ENCODE measurements around the gene ZNF575.

Gene ZNF575

DNA sequence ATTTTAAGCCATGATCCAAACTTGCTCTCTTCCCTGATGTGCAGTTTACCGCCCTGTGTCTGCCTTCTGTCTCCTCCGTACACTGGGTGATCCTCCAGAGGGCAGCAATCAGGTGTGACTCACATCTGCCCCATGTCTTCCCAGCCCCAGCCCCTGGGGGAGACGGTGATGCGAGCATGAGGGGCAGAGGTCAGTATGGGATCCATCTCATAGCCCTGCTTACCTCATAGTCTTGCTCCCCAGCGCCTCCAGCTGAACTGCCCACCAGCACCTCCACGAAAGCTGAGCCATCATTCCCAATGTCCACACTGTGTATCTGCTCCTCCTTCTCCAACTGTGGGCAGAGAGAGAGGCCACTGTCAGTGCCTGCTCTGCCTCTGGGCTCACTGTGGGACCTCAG, 27.7 kb downstream of the ZNF575 start:
- H3K36me3 ChIP-seq (ENCODE audit: control insufficient read depth, insufficient read depth, low read length): no peaks in the 10 kb centered on the region
- no peak overlapping the region for H3K4me3 ChIP-seq (ENCODE audit: low read depth, low read length)
- no peaks in the 10 kb centered on the region for H3K9me3 ChIP-seq (ENCODE audit: control insufficient read depth, low read length)
- no peak overlapping the region for H3K4me2 ChIP-seq (ENCODE audit: low read length)
- TF ChIP-seq, protein P1, sequence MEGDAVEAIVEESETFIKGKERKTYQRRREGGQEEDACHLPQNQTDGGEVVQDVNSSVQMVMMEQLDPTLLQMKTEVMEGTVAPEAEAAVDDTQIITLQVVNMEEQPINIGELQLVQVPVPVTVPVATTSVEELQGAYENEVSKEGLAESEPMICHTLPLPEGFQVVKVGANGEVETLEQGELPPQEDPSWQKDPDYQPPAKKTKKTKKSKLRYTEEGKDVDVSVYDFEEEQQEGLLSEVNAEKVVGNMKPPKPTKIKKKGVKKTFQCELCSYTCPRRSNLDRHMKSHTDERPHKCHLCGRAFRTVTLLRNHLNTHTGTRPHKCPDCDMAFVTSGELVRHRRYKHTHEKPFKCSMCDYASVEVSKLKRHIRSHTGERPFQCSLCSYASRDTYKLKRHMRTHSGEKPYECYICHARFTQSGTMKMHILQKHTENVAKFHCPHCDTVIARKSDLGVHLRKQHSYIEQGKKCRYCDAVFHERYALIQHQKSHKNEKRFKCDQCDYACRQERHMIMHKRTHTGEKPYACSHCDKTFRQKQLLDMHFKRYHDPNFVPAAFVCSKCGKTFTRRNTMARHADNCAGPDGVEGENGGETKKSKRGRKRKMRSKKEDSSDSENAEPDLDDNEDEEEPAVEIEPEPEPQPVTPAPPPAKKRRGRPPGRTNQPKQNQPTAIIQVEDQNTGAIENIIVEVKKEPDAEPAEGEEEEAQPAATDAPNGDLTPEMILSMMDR (IDR thresholded peaks at IDR 0.05): no peak
- H3K27me3 ChIP-seq (ENCODE audit: control insufficient read depth, insufficient read depth, low read length): no peaks in the 10 kb centered on the region
- no peak overlapping the region for H3K9ac ChIP-seq
- no peaks in the 10 kb centered on the region for H3K4me1 ChIP-seq
- H3K79me2 ChIP-seq: peaks cover 28% of the 10 kb centered on the region
- no peak overlapping the region for H2AFZ ChIP-seq
- no peak overlapping the region for H3K27ac ChIP-seq

DNA sequence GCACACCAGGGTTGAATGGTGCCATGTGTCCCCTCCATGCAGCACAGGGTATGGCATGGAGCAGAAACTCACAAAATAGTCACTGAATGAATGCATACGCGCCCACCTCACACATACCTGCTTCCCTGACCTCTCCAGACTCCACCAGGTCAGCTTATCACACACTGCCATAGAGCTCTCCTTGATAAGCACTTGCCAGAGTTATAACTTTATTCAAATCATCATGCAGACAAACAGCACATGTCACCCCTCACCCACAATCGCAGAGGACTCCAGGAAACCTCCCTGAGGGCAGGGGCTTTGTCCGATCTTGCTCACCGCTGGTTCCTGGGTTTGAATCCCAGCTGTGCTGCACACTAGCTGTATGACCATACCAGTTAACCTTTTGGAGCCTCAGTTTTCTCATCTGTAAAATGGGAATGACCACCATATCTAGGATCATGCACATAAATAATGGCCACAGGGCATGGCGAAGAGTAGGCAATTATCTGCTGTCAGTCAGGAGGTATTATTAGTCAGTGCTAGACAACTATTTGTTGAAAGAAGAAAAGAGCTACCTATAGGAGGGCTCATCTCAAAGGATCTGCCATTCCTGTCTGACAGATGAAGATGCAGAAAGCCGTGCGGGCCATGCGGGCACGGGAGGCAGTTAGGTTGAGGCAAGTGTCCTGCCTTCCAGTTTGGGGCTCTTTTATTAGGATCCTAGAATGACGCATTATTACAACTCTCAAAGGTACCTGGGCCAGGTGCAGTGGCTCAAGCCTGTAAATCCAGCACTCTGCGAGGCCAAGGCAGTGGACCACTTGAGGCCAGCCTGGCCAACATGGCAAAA, 28.4 kb downstream of the ZNF575 start:
- no peaks in the 10 kb centered on the region for H3K9me3 ChIP-seq (ENCODE audit: control insufficient read depth, low read length)
- no peak overlapping the region for H3K9ac ChIP-seq
- H3K4me2 ChIP-seq (ENCODE audit: low read length): no peak overlapping the region
- no peaks in the 10 kb centered on the region for H3K36me3 ChIP-seq (ENCODE audit: control insufficient read depth, insufficient read depth, low read length)
- no peak overlapping the region for H3K27ac ChIP-seq
- no peak overlapping the region for H3K4me3 ChIP-seq (ENCODE audit: low read depth, low read length)
- H2AFZ ChIP-seq: no peak overlapping the region
- TF ChIP-seq, protein P1 (IDR thresholded peaks at IDR 0.05): no peak
- H3K4me1 ChIP-seq: no peaks in the 10 kb centered on the region
- H3K79me2 ChIP-seq: peaks cover 32% of the 10 kb centered on the region
- no peaks in the 10 kb centered on the region for H3K27me3 ChIP-seq (ENCODE audit: control insufficient read depth, insufficient read depth, low read length)

DNA sequence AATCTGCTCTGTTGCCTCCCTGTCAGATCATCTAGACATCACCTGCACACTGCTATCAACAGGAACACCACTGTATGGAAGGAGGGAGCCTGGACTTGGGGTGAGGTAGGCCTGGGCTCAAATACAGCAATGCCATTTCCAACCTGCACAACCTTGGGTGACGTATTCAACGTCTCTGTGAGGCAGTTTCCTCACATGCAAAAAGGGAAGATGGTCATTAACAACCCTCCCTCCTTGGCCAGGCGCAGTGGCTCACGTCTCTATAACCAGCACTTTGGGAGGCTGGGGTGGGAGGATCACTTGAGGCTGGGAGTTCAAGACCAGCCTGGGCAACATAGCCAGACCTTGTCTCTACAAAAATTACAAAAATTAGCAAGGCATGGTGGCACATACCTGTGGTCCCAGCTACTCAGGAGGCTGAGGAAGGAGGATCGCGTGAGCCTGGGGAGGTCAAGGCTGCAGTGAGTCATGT, 29.3 kb downstream of the ZNF575 start:
- TF ChIP-seq, protein P1 (IDR thresholded peaks at IDR 0.05): no peak
- Histone ChIP-seq H3K4me2 (ENCODE audit: low read length) (no peak overlapping the region), H3K9me3 (ENCODE audit: control insufficient read depth, low read length) (no peaks in the 10 kb centered on the region), H3K4me3 (ENCODE audit: low read depth, low read length) (no peak overlapping the region), H2AFZ (no peak overlapping the region), H3K4me1 (no peaks in the 10 kb centered on the region), H3K79me2 (peaks cover 36% of the 10 kb centered on the region), H3K27me3 (ENCODE audit: control insufficient read depth, insufficient read depth, low read length) (no peaks in the 10 kb centered on the region), H3K9ac (no peak overlapping the region), H3K36me3 (ENCODE audit: control insufficient read depth, insufficient read depth, low read length) (no peaks in the 10 kb centered on the region), H3K27ac (no peak overlapping the region)

GRCh38 chr19:43562698-43563241, 29.8 kb downstream of the ZNF575 start:
- Histone ChIP-seq H3K36me3 (ENCODE audit: control insufficient read depth, insufficient read depth, low read length) (no peaks in the 10 kb centered on the region), H2AFZ (no peak overlapping the region), H3K27ac (no peak overlapping the region), H3K4me3 (ENCODE audit: low read depth, low read length) (no peak overlapping the region), H3K9me3 (ENCODE audit: control insufficient read depth, low read length) (no peaks in the 10 kb centered on the region), H3K79me2 (peaks cover 39% of the 10 kb centered on the region), H3K4me2 (ENCODE audit: low read length) (no peak overlapping the region), H3K4me1 (no peaks in the 10 kb centered on the region), H3K9ac (no peak overlapping the region), H3K27me3 (ENCODE audit: control insufficient read depth, insufficient read depth, low read length) (no peaks in the 10 kb centered on the region)
- TF ChIP-seq, protein P1 (IDR thresholded peaks at IDR 0.05): no peak
